ENCODE data around the gene RALGAPA2. TPM values are rescaled to one million over a fixed set of nuclear protein-coding genes. Genes with fewer than 3 reads are reported as not detected.
A peak's percentile ranks its signal among the peaks of the same experiment; 100 is the strongest.

The RALGAPA2 gene
- total and polyA plus RNA-seq, 8 donors = 9.6 to 41.7 (median 24.5) TPM

DNA sequence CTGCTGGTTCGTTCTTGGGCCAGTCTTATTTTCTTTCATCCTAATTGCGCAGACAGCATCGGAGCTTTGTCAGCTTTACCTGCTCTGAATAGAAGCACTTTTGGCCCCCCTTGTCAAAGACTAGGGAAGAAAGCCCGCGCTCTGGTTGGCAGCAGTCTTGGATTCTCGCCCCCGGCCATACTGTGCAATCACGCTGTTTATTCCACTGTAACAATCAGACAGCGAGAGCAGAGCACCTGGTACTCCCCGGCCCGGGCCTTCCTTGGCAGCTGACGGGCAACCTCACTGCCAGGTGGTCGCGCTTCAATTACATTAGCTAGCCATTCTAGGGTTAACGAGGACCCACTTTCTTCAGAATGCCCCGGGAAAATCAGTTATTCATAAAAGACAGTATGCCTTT is 272.0 kb downstream of the RALGAPA2 start:
- Histone ChIP-seq H3K36me3 (no peaks in the 10 kb centered on the region), H3K4me1 (peaks cover 7 to 13% (median 10%) of the 10 kb centered on the region in 3 donors), H3K4me3 (no peak overlapping the region), H3K27ac (no peak overlapping the region), H3K27me3 (no peaks in the 10 kb centered on the region), H3K9me3 (no peaks in the 10 kb centered on the region)
- ATAC-seq (peak; percentile 47 to 67 (median 58)), DNase-seq (no peak), FAIRE-seq (no peak)
- no peak for TF ChIP-seq CTCF (IDR thresholded peaks at IDR 0.05)
- 49% methylated on average over 16 of the region's 16 CpGs for WGBS, 2 donors
- intact Hi-C loops (cut with DNase I) = no loop called here

DNA sequence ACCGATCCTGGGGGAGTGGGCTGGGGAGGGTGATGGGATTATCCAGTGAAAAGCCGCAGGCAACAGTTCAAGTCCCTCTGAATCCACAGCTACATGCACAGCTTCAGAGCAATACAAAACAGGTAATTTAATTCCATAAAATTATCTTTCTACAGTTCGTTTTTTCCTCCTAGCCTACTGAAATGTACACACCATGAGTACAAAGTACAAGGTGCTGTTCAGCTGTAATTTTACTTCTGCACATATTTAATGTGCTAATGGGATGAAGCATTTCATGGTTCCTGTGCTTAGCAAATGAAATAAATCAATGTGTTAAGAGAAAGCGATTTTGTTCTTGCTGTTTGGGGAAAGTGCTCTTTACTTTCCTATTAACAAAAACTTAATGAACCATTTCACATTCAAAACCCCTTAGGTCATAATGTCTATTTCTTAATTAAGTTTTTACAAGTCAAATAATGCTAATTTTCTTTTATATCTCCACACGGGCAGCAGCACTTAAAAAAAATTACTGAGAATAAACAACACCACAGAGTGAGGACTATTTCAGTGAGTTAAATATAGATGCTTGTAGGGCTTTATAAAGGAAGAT is 272.7 kb downstream of the RALGAPA2 start:
- 42 to 51% methylated on average over 5 of the region's 5 CpGs for WGBS, 2 donors
- FAIRE-seq = no peak
- H3K27me3 ChIP-seq = no peaks in the 10 kb centered on the region
- ATAC-seq = peak; percentile 35 to 73 (median 49)
- H3K4me3 ChIP-seq = no peak overlapping the region
- H3K36me3 ChIP-seq = no peaks in the 10 kb centered on the region
- H3K27ac ChIP-seq = no peak overlapping the region
- peaks cover 7 to 13% (median 10%) of the 10 kb centered on the region in 3 donors for H3K4me1 ChIP-seq
- DNase-seq = no peak
- intact Hi-C loops (cut with DNase I) = no loop called here
- no peaks in the 10 kb centered on the region for H3K9me3 ChIP-seq
- TF ChIP-seq CTCF (IDR thresholded peaks at IDR 0.05) = no peak

GRCh38 chr20:20437314-20437713 is 275.1 kb downstream of the RALGAPA2 start:
- Histone ChIP-seq H3K4me3 (no peak overlapping the region), H3K9me3 (no peaks in the 10 kb centered on the region), H3K27ac (no peak overlapping the region), H3K36me3 (no peaks in the 10 kb centered on the region), H3K27me3 (no peaks in the 10 kb centered on the region), H3K4me1 (peaks cover 7 to 13% (median 10%) of the 10 kb centered on the region in 3 donors)
- no peak for TF ChIP-seq CTCF (IDR thresholded peaks at IDR 0.05)
- intact Hi-C loops (cut with DNase I) = no loop called here
- ATAC-seq = no peak
- FAIRE-seq = no peak
- no peak for DNase-seq
- WGBS, 2 donors = 95 to 99% methylated on average over 7 of the region's 7 CpGs

GRCh38 chr20:20436689-20437088 is 275.8 kb downstream of the RALGAPA2 start:
- no peaks in the 10 kb centered on the region for H3K9me3 ChIP-seq
- H3K27ac ChIP-seq = no peak overlapping the region
- no peak overlapping the region for H3K4me3 ChIP-seq
- no peak for ATAC-seq
- WGBS, 2 donors = 96 to 97% methylated on average over 16 of the region's 16 CpGs
- TF ChIP-seq CTCF (IDR thresholded peaks at IDR 0.05) = no peak
- H3K4me1 ChIP-seq = peaks cover 7 to 13% (median 10%) of the 10 kb centered on the region in 3 donors
- no peak for DNase-seq
- no peak for FAIRE-seq
- H3K36me3 ChIP-seq = no peaks in the 10 kb centered on the region
- intact Hi-C loops (cut with DNase I) = no loop called here
- no peaks in the 10 kb centered on the region for H3K27me3 ChIP-seq

DNA sequence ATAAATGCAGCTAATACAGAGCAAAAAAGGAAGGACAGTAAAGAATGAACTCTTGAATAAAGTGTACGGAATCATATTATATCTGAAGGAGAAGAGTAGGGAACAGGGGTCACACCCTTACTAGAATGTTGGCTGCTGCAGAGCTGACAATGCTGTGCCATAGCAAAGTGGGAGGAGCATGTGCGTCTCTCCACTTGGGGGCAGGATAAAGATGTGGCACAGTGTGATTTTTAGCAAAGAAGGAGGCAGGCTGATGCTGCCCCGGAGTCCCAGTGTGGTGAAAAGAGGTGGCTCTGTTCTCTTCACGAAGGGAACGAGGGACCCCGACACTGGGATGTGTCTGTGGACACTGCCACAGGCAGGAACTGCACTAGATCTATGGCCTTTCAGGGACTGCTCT is 277.0 kb downstream of the RALGAPA2 start:
- TF ChIP-seq CTCF (IDR thresholded peaks at IDR 0.05) = no peak
- FAIRE-seq = no peak
- 92 to 95% methylated on average over 6 of the region's 6 CpGs for WGBS, 2 donors
- Histone ChIP-seq H3K4me1 (peaks cover 3 to 6% (median 6%) of the 10 kb centered on the region in 3 donors), H3K9me3 (no peaks in the 10 kb centered on the region), H3K27ac (no peak overlapping the region), H3K27me3 (no peaks in the 10 kb centered on the region), H3K36me3 (no peaks in the 10 kb centered on the region), H3K4me3 (no peak overlapping the region)
- ATAC-seq = no peak
- intact Hi-C loops (cut with DNase I) = no loop called here
- no peak for DNase-seq

Data from pancreas (tissue), 10 donors.